Stimulated activated CD8-positive, alpha-beta memory T cell treated with anti-CD3 and anti-CD28 coated beads, Interleukin-7, amount 100 ng/mL, for 24 hours (primary cell): ENCODE measurements around the gene HECTD1.
"Not testable (repeated sequence)": the region's sequence is repeated elsewhere in the genome, so short reads cannot be mapped to it uniquely, and the experiment has no call there.

Source experiments
- DNase-seq: peaks from one replicate; pipeline ENCODE4 v3.0.0-alpha.2; 2020; ENCODE audit warnings: low read depth

HECTD1 gene

DNA sequence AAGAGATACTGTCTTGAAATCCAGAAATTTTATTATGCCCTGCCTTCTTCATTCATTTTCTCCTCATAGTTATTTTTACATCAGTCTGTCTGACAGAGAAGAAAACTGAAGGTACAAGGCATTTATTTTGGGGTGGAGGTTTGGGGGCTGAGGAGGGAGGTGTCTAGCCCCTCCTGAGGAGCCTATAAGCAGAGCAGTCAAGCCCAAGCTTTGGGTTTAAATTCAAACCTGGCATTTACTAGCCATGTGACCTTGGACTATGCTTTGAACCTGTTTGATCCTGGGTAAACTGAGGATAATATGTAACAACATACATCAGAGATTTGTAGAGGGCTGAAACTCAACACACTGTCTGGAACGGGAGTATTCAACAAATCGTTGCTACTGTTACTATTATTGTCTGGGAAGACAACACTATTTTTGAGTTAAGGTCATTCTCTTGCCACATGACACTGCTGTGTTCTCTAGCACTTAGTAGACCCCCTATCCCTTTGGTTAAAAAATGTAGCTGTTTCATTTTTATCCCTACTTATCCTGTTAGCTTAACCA, 115.4 kb downstream of the HECTD1 start:
- no peak for DNase-seq

- DNase-seq = no peak
These were observed 116.5 kb downstream of the HECTD1 start for GRCh38 chr14:31090883-31091764.

DNA sequence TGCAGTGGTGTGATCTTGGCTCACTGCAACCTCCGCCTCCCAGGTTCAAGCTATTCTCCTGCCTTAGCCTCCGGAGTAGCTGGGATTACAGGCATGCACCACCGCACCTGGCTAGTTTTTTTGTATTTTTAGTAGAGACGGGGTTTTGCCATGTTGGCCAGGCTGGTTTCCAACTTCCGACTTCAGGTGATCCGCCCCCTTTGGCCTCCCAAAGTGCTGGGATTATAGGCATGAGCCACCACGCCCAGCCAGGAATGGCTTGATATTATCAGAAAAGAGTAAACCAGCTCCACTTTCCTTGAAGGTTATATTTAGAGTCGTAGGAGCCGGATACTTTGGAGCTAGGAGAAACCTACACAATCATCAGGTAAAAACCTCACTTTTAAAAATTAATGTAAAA, 121.1 kb downstream of the HECTD1 start:
- not testable (repeated sequence) for DNase-seq

GRCh38 chr14:31085027-31085426, 122.6 kb downstream of the HECTD1 start:
- DNase-seq = no peak

- no peak for DNase-seq
These were observed 123.2 kb downstream of the HECTD1 start for GRCh38 chr14:31084385-31084784.

GRCh38 chr14:31083781-31084180, 123.8 kb downstream of the HECTD1 start:
- DNase-seq = no peak

DNA sequence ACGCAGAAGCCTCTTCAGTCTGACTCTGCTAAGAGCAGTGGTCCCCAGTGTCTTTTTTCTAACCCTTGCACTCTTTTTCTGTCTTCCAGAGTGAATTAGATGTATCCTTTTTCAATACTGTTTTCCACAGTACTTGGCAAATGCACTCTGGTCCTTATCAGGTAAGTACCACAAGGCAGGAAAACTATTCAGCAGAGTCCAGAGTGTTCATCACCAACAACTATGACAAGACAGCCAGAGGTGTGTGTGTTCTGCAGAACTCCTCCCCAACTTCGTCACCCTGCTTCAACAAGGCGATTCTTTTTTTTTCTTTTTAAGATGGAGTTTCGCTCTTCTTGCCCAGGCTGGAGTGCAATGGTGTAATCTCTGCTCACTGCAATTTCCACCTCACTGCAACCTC, 127.1 kb downstream of the HECTD1 start:
- no peak for DNase-seq

DNA sequence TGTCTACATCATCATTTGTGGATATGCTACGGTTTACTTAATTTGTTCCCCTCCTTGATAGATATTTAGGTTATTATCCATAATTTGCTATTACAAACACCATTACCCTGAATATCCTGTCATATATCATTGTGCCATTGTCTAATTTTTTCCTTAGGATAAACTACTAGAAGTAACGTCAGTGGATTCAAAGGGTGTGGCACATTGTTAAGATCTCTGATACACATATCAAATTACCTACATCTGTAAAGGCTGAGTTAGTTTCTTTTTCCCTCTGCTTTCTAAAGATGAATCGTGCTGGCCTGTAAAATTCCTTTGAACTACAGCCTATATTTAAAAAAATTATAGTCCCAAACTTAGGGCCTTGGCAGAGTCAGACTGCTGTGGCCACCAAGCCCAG, 127.5 kb downstream of the HECTD1 start:
- no peak for DNase-seq

DNA sequence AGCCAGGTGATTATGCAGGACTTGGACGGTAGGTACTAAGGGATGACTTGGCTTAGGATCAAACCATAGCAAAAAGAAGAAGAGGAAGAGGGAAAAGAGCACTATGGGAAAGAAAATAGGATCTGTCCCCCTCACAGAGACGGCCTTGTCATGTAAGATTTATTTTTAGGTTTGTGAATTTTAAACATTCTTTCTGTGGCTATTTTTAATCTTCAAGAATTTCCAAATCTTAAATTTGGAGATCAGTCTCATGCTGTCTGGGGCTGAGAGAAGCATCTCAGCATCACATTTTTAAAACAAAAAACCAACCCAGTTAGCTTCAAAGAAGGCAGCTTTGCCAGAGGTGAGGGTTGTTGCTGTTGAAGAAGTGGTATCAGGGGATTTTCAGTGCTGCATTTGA, 128.8 kb downstream of the HECTD1 start:
- DNase-seq = no peak

GRCh38 chr14:31075144-31075543, 132.4 kb downstream of the HECTD1 start:
- no peak for DNase-seq

- no peak for DNase-seq
These were observed 136.4 kb downstream of the HECTD1 start for GRCh38 chr14:31071151-31071550.

- DNase-seq = no peak
These were observed 137.2 kb downstream of the HECTD1 start for GRCh38 chr14:31070431-31070830.

DNA sequence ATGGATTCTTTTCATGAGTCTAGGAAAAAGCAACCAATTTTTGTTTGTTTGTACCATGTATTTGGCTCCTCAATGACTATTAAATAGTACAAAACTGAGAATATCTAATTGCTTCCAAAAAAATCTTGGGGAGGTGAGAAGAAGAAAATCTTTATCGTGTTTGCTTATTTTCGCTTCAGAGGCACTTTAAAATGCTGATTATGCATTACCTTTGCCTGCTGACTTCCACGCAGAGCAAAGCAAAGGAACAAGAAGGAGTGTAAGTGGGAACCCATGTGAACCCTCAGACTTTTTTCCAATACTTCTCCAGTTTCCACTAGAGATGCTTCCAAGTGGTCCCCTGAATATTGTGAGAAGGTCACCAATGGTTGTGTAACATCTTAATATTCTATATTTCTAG, 138.2 kb downstream of the HECTD1 start:
- DNase-seq = no peak

DNA sequence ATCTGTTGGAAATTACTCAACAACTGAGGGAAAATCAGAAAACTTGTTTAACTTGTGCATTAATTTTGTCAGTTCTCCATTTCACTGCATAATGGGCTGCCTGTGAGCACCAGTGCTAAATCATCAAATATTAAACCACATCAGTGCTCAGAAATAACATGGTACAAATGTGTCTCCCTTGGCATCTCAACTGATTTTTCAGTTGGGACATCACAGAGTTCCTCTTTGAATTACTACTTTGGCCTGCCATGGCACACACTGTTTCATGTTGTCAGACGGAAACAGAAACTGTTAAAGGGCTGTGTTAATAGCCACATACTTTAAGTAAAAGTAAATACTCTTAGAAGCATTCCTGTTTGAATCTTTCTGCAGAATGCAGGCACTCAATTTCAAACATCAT, 139.4 kb downstream of the HECTD1 start:
- no peak for DNase-seq

GRCh38 chr14:31062908-31063307, 144.7 kb downstream of the HECTD1 start:
- not testable (repeated sequence) for DNase-seq

DNA sequence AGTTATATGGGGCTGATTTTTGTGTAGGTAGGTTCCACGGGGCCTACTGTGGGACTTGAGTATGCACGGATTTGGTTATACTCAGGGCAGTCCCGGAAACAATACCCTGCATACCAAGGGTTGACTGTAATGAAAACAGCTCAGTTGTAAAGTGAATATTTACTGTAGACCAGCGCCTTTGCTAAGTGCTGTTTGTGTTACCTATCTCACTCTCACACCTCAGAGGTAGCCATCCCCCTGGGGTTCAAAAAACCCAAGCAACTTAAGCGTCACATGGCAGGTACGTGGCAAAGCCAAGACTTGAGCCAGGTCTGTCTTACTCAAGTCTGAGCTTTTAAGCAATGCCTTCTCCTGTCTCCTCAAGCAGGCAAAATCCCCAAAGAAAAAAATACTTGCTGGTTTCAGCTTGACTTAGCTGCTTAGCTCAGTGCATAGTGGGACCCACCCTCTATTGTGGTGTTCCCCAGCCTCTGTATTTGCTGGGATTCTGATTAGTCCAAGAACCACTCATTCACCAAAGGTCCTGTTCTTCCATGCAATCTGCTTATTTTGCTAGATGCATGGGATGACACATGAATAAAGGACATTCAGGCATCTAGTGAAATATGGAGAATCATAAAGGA, 147.2 kb downstream of the HECTD1 start:
- no peak for DNase-seq

DNA sequence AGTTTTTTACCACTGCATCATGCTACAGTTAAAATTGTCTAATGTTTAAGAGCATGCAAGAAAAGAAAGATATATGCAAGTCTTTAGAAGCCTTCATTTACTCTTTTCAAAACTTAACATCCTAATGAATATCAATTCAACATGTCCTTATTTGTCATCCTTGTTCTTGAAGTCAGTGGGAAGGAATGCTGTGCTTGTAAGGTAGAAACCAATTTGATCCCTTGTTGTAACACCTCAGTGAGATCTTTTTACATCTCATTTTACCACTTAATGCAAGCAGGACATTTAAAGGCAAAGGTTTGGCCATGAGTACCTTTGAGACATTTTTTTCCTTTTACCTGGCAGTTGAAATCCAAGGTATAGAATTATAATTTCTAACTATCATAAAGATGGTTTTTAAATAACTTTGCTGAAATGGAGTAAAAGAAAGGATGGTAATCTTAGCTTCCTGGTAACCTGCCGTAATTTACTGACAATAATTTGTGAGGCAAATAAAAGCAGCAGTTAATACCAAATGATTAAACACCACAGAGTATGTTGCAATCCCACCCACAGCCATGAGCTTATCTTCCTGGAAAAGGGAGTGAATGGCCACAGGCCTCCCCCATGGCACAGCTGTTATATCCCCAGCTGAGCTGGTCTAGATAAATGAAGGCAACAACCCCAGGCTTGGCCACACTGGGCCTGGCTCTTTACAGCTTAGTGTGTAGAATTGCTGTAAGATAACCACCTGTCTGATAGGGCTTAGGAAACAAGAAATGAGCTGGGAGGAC, 148.3 kb downstream of the HECTD1 start:
- DNase-seq = no peak

GRCh38 chr14:31057701-31058364, 149.8 kb downstream of the HECTD1 start:
- no peak for DNase-seq

DNA sequence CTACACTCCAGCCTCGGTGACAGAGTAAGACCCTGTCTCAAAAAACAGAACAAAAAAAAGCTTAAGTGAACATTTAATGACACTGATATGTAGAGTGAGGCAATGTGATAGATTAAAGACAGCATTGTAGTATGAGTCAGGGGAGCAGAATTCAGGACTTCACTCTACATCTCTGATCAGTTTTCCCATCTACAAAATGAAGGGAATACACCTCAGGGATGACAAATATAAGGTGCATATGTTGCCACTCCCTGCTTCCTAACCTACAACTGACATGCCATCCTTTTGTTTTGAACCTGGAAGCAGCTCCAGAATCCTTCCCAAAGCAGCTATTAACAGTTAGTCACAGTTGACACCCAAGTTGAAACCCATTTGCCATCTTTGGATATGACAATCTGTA, 150.6 kb downstream of the HECTD1 start:
- no peak for DNase-seq

- not testable (repeated sequence) for DNase-seq
These were observed 154.5 kb downstream of the HECTD1 start for GRCh38 chr14:31052905-31053586.

DNA sequence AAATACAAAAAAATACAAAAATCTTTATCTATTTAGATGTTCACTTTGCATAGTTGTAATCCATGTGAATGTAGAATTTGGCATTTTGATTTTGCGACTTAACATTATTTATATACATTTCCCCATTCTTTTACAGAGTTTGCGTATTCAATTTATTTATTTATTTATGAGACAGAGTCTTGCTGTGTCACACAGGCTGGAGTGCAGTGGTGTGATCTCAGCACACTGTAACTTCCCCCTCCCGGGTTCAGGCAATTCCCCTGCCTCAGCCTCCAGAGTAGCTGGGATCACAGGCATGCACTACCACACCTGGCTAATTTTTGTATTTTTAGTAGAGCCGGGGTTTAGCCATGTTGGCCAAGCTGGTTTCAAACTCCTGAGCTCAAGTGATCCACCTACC, 156.1 kb downstream of the HECTD1 start:
- DNase-seq = no peak
